Stimulated activated naive CD8-positive, alpha-beta T cell treated with anti-CD3 and anti-CD28 coated beads, Interleukin-15, Interleukin-2, amounts not matched to agents 100 U/mL and 50 U/mL, for 24 hours (primary cell): Measurements from ENCODE around the gene KCNG3.

ENCODE experiments used
- ATAC-seq: fragments of 150-1000 bp; cut with Tn5 transposase; one replicate; pipeline ENCODE4 v1.10.0; 2021
- DNase-seq: peaks from one replicate; pipeline ENCODE4 v3.0.0; 2021

Gene KCNG3, protein sequence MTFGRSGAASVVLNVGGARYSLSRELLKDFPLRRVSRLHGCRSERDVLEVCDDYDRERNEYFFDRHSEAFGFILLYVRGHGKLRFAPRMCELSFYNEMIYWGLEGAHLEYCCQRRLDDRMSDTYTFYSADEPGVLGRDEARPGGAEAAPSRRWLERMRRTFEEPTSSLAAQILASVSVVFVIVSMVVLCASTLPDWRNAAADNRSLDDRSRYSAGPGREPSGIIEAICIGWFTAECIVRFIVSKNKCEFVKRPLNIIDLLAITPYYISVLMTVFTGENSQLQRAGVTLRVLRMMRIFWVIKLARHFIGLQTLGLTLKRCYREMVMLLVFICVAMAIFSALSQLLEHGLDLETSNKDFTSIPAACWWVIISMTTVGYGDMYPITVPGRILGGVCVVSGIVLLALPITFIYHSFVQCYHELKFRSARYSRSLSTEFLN

DNA sequence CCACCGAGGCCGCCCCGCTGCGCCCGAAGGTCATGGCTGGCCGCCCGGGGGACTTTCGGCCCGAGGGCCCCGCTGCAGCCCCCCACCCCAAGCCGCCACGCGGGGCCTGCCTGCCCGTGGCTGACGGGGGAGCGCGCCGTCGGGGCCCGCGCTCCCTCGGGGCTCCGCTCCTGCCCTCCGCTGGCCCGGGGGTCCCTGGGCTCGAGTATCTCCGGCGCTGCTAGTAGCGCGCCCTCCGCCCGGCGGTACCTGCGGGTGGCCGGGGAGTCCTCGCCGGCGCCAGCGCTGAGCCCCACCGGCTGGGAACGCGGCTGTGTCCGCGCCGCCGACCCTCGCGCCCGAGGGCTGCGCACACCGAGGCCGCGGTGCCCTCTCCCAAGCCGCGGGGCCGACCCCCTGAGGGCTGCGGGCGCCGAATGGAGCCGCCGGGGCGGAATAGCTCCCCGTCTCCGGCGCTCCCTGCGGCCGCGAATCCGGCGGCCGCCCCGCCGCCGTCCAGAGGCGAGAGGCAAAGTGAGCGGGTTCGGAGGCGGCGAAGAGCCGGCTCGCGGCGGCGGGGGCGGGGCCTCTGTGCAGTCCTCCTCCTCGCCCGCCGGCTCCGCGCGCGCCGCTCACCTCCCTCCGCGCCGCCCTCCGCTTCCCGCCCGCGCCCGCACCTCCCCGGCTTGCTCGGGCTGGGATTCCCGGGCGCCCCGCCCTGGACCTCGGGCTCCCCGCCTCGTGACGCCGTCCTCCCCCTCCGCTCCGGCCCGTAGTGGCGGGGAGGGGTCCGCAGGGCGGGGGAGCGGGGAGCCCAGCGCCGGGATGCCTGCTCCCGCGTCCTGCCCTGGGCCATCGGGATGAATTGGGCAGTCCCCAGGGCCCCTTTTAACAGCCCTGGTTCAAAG is at the start of gene KCNG3:
TSS of gene KCNG3 (minus strand) at position 515 of the 887 bp plus-strand sequence. CDS start at position 34, 481 bp downstream.
- peak; percentile 77 for DNase-seq
- ATAC-seq = peak; percentile 76

DNA sequence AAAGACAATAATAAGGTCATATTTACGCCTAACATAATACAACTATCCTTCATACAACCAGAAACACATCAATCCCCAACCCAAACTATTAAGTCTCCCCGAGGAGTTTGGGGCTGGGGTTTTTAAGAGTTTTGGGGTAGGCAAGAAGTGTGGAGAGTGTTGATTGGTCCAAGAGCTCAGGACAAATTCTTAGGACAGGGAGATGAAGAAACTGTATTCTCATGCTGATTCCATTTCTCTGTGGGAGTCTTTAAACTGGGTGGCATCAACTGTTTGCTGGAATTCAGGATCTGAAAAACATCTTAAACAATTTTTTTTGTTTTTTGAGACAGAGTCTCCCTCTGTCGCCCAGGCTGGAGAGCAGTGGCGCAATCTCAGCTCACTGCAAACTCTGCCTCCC is 49.1 kb upstream of the KCNG3 start:
- DNase-seq (no peak), ATAC-seq (no peak)

DNA sequence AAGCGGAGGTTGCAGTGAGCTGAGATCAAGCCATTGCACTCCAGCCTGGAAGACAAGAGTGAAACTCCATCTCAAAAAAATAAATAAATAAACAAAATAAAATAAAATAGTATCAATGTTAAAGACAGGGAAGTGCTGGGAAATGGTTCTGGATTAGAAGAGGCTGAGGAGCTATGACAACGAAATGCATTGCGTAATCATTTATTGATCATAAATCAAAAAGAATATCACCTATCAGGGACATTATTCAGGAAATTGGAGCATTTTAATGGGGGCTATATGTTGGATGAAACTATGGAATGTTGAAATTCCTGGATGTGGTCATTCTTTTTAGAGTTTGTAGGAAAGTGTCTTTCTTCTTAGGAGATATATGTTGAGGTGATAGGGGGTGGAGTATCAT is 43.7 kb upstream of the KCNG3 start:
- no peak for ATAC-seq
- DNase-seq = no peak

DNA sequence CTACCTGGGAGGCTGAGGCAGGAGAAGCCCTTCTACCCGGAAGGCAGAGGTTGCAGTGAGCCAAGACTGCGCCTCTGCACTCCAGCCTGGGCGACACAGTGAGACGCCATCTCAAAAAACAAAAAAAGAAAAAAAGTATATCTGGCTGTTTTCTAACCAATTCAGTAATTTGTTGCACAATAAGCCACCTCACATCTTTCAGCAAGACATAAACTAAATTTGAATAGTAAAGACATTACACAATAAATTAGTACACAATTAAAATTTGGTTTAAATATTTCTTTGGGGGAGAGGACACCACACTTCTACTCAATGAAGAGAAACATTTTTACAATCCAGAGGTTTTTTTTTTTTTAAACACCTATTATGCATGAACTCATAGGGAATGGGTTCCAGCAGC is 38.6 kb upstream of the KCNG3 start:
- no peak for DNase-seq
- ATAC-seq = no peak

DNA sequence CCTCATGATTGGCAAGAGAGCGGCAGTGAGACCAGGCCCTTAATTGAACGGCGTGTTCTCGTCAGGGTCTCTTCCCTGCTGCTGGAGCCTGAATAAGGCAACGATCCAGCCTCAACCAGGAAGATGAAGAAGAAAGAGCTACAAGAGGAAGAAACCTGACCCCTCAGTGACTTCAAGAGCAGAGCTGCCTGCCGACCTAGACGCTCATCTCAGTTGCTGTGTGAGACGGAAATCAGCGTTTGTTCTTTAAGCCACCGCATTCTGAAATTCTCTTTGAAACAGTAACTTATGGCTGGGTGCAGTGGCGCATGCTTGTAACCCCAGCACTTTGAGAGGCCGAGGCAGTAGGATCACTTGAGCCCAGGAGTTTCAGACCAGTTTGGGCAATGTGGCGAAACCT is 29.6 kb upstream of the KCNG3 start:
- DNase-seq = no peak
- no peak for ATAC-seq

DNA sequence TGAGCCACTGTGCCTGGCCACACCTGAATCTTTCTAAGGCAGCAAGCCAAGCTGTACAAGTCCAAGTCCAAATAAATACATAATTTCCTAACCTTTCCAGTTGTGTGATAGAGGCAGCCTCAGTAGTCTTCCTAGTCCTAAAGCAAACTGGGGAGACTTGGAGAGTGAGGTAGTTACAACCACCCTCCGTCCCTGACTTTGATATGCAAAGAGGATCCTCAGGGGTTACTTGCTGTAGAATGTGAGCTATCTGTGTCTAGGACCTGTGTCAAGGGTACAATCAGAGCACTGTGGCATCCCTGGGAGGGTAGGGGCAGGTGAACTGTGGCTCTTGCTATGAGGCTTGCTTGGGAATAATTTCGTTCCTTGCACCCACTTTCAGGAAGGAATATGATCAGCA is 28.3 kb upstream of the KCNG3 start:
- ATAC-seq = no peak

DNA sequence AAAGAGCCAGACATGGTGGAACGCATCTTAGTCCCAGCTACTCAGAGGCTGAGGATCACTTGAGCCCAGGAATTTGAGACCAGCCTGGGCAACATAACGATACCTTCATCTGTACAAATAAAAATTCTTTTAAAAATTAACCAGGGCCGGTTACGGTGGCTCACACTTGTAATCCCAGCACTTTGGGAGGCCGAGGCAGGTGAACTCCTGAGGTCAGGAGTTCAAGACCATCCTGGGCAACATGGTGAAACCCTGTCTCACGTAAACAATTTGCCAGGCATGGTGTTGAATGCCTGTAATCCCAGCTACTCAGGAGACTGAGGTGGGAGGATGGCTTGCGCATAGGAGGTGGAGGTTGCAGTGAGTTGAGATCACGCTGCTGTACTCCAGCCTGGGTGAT is 25.8 kb upstream of the KCNG3 start:
- DNase-seq = no peak
- no peak for ATAC-seq

More for the DNA sequence above, 28.3 kb upstream of the KCNG3 start:
- no peak for DNase-seq

DNA sequence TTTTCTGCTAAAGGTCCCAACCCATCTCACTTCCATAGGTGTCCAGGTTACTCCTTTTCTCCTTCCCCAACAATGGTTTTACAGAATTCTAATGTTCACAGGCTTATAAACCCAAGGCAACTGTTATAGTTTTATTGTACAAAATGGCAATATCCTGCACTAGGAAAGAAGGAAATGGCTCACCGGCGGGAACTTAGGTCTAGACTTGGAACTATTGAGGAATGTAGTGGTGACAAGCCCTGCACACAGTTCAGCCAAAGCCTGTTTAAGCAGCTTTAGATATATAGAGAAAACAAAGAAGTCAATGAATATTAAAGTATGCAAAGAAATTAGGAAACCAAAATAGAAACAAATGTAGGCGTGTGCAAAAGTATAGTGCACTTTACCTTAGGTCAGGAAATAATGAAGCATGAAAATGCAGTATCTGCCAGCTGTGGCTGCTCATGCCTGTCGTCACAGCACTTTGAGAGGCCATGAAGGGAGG is 22.7 kb upstream of the KCNG3 start:
- DNase-seq = no peak
- no peak for ATAC-seq

DNA sequence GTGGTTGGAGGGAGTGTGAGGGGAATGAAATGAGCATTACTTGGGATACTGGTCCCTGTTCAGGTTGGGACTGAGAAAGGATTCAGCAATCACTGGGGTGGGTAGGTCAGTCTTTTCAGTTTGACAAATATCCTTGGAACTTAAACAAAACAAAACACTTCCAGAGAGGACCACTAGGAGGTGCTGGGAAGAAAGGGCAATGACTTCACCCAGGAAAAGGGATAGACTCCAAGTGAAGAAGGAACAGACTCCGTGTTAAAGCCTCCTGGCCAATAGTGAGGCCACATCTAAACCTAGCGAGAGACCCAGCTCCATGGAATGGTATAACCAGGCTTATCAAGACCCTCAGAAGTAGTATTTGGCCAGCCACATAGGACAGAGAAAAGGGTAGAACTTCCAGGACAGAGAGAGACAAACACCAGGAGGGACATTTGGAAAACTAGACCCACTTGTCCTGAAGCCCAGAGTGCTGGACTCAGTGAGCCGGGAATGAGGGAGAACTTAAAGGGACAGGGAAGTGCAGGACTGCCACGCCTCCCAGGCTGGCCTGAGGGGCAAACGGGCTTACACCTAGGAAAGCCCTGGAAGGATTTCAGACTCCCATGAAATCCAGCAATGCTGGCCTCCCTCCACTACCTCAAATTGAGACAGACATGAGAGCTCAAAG is 19.6 kb upstream of the KCNG3 start:
- no peak for ATAC-seq
- DNase-seq = peak; percentile 9

DNA sequence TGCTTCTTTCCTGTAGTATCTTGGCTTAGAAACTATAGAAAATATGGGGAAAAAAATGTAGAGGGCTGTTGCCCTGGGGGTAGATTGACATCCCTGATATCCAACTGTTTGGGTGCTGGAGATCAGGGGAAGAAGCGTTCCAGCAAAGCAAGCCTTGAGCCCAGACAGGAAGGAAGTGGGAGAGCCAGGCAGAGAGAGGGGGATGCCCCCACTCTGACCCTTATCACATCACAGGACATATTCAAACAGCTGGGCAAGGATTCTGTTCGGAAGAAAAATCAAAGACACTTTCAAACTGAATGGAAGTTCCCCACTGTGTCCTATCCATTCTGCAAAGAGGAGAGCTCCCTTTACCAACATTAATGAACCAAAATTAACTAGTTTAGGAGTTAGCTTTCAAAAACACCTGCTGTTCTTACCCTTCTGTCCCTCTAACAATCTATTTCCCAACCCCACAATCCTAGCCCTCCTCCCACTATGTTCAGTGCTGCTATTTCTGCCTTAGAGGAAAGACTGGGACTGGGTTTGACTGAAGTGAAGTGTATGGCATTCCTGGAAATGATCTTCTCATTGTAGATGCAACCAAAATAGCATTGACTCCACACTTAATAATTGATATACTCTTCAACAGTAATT is 16.9 kb upstream of the KCNG3 start:
- ATAC-seq = no peak
- no peak for DNase-seq

DNA sequence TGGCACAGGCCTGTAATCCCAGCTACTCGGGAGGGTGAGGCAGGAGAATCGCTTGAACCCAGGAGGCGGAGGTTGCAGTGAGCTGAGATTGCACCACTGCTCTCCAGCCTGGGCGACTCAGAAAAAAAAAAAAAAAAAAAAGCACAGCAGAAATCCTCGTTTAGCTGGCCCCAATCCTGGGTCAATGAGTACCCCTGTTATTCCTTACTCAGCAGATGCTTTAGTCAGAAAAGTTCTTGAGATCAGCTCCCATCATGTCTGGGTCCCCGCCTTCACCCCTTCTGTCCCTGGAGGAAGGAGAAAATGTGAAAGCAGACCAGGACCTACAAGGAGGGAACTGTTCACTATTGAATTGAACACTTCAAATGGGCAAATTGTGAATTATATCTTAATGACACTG is 16.4 kb upstream of the KCNG3 start:
- no peak for ATAC-seq

DNA sequence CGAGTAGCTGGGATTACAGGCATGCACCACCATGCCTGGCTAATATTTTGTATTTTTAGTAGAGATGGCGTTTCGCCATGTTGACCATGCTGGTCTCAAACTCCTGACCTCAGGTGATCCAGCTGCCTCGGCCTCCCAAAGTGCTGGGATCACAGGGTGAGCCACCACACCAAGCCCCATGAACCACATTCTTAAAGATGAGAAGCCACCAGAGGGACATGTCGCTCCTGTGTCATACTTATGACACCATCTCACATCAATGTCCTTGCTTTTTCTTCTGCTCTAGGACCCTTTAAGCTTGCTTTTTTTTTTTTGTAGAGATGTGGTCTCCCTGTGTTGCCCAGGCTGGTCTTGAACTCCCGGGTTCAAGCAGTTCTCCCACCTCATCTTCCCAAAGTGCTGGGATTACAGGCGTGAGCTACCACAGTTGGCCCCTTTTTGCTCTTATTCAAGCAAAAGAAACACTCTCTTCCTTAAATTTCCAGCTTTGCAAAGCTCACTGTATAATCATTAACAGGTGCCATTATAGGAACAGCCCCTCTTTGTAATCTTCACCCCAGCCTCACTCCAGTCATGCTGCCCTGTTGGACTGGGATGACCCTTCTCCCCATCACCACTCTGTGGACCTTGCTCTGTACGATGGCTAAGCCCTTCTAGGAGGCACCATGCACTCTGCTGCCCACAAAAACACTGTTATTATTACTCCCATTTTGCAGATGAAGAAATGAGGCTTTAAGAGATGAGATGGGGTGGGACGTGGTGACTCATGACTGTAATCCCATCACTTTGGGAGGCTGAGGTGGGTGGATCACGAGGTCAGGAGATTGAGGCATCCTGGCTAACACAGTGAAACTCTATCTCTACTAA is 10.8 kb upstream of the KCNG3 start:
- ATAC-seq = no peak
- DNase-seq = no peak

More for the DNA sequence above, 16.4 kb upstream of the KCNG3 start:
- no peak for DNase-seq

DNA sequence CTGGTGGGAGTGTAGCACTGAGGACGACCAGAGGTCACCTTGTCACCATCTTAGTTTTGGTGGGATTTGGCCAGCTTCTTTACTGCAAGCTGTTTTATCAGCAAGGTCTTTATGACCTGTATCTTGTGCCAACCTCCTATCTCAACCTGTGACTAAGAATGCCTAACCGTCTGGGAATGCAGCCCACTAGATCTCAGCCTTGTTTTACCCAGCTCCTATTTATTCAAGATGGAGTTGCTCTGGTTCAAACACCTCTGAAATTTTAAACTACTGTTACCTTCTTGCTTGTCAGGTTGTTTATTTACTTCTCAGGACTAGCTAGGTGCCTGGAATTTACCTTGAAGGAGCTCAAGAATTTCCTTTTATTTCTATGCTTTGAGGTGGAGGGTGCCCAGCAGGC is 9.5 kb upstream of the KCNG3 start:
- ATAC-seq (no peak), DNase-seq (no peak)

DNA sequence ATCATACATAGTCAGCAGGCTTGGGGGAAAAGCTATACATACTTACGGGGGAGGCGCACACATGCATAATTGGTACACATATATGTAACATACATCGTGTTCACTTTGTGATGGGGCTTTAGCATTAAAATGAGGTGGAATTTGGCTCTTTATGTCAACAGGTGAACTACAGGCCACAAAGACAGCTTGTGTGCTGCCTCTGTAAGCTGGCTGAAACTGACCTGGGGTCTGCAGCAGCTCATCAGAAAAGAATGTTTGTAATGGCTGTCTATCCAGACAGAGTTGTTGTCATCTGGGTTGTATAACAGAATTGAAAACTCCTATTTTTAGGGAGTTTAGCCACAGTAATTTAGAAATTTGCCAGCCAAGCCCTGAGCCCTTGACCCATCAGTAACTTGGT is 4.7 kb upstream of the KCNG3 start:
- ATAC-seq (no peak), DNase-seq (no peak)

DNA sequence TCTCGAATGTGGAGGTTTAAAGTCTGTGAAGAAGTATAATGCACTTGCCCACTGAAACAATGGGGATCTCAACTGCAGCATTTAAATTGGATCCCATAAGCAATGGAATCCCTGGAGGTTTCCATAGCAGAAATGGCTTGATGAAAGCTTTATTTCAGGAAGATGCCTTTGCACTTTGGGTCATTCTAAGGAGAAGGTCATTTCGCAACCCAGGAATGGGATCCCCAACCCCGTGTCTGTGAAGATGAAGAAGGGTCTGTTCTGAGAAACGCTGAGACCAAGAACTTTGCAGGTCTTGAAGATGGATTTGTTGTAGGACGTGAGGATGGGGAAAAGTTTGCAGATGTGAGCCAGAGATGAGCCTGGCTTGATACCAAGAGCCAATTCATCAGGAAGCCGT is 1.8 kb upstream of the KCNG3 start:
- ATAC-seq = no peak
- no peak for DNase-seq

DNA sequence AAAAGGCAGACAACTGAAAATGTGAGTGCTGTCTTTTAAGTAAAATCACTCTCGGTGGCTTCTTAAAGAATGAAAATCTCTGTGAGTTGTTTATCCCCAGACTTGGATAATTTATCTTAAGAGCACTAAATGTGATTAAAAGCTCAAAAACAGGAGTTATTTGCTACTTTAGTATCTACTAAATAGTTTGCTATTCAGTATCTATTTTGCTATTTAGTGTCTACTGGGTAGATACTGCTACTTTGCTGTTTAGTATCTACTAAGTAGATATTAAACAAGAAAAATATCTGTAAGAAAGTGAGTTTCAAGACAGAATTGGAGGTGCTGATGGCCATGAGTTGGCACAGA is 1.4 kb upstream of the KCNG3 start:
- ATAC-seq (no peak), DNase-seq (no peak)

DNA sequence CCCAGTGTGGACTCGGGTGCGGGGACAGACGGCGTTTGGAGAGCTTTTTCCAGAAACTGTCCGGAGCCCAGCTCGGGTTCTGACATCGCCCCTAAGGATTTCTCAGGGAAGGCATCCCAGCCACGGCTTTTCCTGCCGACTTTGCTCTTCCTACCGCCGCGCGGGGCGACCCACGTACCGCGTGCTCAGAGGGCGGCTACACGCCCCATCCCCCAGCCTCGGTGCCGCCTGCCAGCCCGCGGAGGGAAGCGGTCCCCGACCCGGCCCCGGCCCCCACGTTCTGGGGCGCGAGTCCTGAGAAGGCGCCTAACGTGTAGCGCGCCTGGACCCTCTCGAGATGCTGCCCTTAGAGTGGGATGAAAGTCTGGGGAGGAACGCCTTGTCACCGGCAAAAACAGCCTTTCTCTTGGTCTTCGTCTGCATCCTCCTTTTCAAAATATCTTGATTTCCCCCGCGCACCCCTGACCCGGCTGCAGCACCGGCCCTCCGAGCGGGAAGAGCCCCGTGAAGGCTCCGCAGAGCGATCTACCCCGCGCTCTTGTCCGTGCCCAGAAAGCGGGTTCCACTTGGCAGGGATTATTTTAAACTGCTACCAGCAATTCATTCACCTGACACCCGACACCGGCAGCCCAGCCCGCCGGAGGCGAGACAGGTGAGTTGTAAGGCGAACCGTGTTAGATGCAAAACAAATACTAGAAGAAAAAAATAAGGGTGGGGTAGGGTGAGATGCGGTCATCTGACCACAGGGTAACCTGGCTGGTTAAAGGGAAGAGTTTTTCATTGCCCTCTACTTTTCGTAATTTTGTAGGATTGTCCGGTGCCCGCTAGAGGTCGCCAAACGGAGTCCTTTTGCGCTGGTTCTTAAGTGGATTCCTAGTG is 812 bp upstream of the KCNG3 start:
- ATAC-seq (peak; percentile 62), DNase-seq (peak; percentile 82)

DNA sequence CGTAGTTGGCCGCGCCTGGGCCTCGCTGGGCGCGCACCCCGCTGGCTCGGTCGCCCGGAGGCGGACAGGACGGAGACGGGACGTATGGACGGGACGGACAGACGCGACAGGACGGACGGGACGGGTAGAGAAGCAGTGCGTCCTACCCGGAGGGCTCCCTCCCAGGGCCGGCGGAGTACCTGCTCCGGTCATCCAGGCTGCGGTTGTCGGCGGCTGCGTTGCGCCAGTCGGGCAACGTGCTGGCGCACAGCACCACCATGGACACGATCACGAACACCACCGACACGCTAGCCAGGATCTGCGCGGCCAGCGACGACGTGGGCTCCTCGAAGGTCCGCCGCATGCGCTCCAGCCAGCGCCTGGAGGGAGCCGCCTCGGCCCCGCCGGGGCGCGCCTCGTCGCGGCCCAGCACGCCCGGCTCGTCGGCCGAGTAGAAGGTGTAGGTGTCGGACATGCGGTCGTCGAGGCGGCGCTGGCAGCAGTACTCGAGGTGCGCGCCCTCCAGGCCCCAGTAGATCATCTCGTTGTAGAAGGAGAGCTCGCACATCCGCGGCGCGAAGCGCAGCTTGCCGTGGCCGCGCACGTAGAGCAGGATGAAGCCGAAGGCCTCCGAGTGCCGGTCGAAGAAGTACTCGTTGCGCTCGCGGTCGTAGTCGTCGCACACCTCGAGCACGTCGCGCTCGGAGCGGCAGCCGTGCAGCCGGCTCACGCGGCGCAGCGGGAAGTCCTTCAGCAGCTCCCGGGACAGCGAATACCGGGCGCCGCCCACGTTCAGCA is 903 bp downstream of the KCNG3 start:
- ATAC-seq = no peak
- peak; percentile 30 for DNase-seq

DNA sequence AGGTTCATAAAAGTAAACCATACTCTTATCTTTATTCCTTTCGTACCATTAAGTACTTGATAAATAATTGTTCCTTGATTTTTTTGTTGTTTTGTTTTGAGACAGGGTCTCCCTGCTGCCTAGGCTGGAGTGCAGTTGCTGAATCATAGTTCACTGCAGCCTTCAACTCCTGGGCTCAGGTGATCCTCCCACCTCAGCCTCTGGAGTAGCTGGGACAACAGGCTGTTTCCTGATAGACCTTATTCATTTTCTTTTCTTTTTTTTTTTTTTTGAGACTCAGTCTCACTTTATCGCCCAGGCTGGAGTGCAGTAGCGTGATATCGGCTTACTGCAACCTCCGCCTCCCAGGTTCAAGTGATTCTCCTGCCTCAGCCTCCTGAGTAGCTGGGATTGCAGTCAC is 5.5 kb downstream of the KCNG3 start:
- ATAC-seq (no peak), DNase-seq (no peak)
